ENCODE results near the gene HPCAL1.

DNA sequence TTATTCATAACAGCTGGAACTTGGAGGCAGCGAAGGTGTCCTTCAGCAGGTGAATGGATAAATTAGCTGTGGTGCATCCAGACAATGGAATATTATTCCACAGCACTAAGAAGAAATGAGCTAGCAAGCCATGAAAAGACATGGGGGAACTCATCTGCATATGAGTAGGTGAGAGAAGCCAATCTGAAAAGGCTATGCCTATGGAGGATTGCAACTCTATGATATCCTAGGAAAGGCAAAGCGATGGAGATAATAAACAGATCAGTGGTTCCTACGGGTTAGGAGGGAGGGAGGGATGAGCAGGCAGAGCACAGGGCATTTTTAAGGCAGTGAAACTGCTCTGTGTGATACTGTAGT lies 79.3 kb downstream of the HPCAL1 start:
- TF ChIP-seq, protein P1, sequence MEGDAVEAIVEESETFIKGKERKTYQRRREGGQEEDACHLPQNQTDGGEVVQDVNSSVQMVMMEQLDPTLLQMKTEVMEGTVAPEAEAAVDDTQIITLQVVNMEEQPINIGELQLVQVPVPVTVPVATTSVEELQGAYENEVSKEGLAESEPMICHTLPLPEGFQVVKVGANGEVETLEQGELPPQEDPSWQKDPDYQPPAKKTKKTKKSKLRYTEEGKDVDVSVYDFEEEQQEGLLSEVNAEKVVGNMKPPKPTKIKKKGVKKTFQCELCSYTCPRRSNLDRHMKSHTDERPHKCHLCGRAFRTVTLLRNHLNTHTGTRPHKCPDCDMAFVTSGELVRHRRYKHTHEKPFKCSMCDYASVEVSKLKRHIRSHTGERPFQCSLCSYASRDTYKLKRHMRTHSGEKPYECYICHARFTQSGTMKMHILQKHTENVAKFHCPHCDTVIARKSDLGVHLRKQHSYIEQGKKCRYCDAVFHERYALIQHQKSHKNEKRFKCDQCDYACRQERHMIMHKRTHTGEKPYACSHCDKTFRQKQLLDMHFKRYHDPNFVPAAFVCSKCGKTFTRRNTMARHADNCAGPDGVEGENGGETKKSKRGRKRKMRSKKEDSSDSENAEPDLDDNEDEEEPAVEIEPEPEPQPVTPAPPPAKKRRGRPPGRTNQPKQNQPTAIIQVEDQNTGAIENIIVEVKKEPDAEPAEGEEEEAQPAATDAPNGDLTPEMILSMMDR (IDR thresholded peaks at IDR 0.05; ENCODE audit: low read depth, low read length, poor library complexity, severe bottlenecking): no peak
- no peak for TF ChIP-seq EZH2phosphoT487 (IDR thresholded peaks at IDR 0.05; ENCODE audit: borderline replicate concordance, low read length)
